DND-41 (cell line): ENCODE data around the gene LGALS3BP.

Experiments used
- ATAC-seq: fragments of 200-7000 bp; cut with Tn5 transposase; 3 replicates; pipeline ENCODE4 v1.9.1; 2021; ENCODE audit warnings: low read depth; ENCODE audit not compliant: insufficient read depth
- DNase-seq: peaks from one replicate; pipeline ENCODE4 v3.0.0-alpha.2; 2020
- H2AFZ ChIP-seq: 2 replicates; pipeline ENCODE4 v1.6.0; 2012; ENCODE audit warnings: low read depth, low read length
- H3K27ac ChIP-seq: 2 replicates; pipeline ENCODE4 v1.5.1; 2012; ENCODE audit warnings: low read length, inconsistent platforms
- H3K27me3 ChIP-seq: fragments of 200-600 bp; sonication (generic); 2 replicates; pipeline ENCODE4 v1.6.0; 2012; ENCODE audit warnings: low read length, mild to moderate bottlenecking, inconsistent platforms; ENCODE audit not compliant: insufficient read depth, poor library complexity
- H3K36me3 ChIP-seq: 2 replicates; pipeline ENCODE4 v1.5.1; 2012; ENCODE audit warnings: low read length, inconsistent platforms; ENCODE audit not compliant: insufficient read depth
- H3K4me1 ChIP-seq: 2 replicates; pipeline ENCODE4 v1.5.1; 2012; ENCODE audit warnings: mild to moderate bottlenecking, low read length; ENCODE audit not compliant: insufficient read depth
- H3K4me2 ChIP-seq: 2 replicates; pipeline ENCODE4 v1.6.0; 2012; ENCODE audit warnings: mild to moderate bottlenecking, moderate library complexity, low read length, inconsistent platforms; ENCODE audit not compliant: insufficient read depth
- H3K4me3 ChIP-seq, 2 experiments: fragments of 200-600 bp in 1 of 2; shearing (Covaris generic) in 1 of 2; 2 replicates each; pipeline ENCODE4 v1.5.1; 2012 to 2016; ENCODE audit warnings: inconsistent platforms in 2 of 2, low read length in 2 of 2, mild to moderate bottlenecking in 2 of 2, low read depth in 1 of 2, moderate library complexity in 1 of 2
- H3K79me2 ChIP-seq: 2 replicates; pipeline ENCODE4 v1.6.0; 2012; ENCODE audit warnings: low read length, inconsistent platforms; ENCODE audit not compliant: insufficient read depth
- H3K9ac ChIP-seq: 2 replicates; pipeline ENCODE4 v1.6.0; 2012; ENCODE audit warnings: low read depth, mild to moderate bottlenecking, inconsistent platforms, low read length, moderate library complexity
- H3K9me3 ChIP-seq: 2 replicates; pipeline ENCODE4 v1.5.1; 2012; ENCODE audit warnings: low read length, moderate library complexity, mild to moderate bottlenecking, inconsistent platforms; ENCODE audit not compliant: insufficient read depth, severe bottlenecking
- H4K20me1 ChIP-seq: 2 replicates; pipeline ENCODE4 v1.6.0; 2012; ENCODE audit warnings: low read length; ENCODE audit not compliant: insufficient read depth
- EZH2 ChIP-seq: IDR thresholded peaks from 3 replicates; pipeline ENCODE4 v1.6.1; 2012; ENCODE audit warnings: borderline replicate concordance, low read depth, mild to moderate bottlenecking, moderate library complexity, low read length, inconsistent platforms; ENCODE audit not compliant: severe bottlenecking
- TF ChIP-seq, protein P1 (sequence below): IDR thresholded peaks from 2 replicates; pipeline ENCODE4 v1.5.1; 2012; ENCODE audit warnings: borderline replicate concordance, low read length, moderate library complexity, mild to moderate bottlenecking; ENCODE audit not compliant: poor library complexity, severe bottlenecking; ENCODE audit errors: extremely low read depth

Gene LGALS3BP

DNA sequence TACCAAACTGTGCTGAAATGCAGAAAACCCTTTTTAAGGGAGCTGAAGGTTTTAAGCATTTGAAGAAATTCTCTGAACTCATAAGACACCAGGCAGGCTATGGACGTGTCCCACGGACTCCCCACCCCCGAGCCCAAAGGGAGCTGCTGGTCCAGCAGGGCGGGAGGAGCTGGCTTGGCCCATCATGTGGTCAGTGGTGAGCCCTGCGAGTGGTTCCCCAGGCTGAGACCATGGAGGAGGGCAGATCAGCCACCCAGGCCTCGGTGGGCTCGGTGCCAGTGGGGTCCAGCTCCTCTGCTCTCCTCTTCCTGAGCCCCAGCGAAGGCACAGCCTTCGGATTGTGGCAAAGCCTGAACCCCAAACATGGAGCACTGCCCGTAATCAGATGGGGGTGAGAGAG is 27.0 kb downstream of the LGALS3BP start:
- no peak for DNase-seq
- H3K27ac ChIP-seq, result no peak overlapping the region
- ATAC-seq, result no peak
- H3K27me3 ChIP-seq, result peaks cover 3% of the 10 kb centered on the region
- no peaks in the 10 kb centered on the region for H3K4me1 ChIP-seq
- H2AFZ ChIP-seq, result no peak overlapping the region
- TF ChIP-seq, protein P1, sequence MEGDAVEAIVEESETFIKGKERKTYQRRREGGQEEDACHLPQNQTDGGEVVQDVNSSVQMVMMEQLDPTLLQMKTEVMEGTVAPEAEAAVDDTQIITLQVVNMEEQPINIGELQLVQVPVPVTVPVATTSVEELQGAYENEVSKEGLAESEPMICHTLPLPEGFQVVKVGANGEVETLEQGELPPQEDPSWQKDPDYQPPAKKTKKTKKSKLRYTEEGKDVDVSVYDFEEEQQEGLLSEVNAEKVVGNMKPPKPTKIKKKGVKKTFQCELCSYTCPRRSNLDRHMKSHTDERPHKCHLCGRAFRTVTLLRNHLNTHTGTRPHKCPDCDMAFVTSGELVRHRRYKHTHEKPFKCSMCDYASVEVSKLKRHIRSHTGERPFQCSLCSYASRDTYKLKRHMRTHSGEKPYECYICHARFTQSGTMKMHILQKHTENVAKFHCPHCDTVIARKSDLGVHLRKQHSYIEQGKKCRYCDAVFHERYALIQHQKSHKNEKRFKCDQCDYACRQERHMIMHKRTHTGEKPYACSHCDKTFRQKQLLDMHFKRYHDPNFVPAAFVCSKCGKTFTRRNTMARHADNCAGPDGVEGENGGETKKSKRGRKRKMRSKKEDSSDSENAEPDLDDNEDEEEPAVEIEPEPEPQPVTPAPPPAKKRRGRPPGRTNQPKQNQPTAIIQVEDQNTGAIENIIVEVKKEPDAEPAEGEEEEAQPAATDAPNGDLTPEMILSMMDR, result no peak
- no peak for TF ChIP-seq EZH2
- no peak overlapping the region for H3K9ac ChIP-seq
- no peak overlapping the region for H3K4me2 ChIP-seq
- H3K79me2 ChIP-seq, result no peaks in the 10 kb centered on the region
- H3K4me3 ChIP-seq, result no peak overlapping the region
- no peaks in the 10 kb centered on the region for H3K36me3 ChIP-seq
- H3K9me3 ChIP-seq, result peaks cover 7% of the 10 kb centered on the region
- no peaks in the 10 kb centered on the region for H4K20me1 ChIP-seq

DNA sequence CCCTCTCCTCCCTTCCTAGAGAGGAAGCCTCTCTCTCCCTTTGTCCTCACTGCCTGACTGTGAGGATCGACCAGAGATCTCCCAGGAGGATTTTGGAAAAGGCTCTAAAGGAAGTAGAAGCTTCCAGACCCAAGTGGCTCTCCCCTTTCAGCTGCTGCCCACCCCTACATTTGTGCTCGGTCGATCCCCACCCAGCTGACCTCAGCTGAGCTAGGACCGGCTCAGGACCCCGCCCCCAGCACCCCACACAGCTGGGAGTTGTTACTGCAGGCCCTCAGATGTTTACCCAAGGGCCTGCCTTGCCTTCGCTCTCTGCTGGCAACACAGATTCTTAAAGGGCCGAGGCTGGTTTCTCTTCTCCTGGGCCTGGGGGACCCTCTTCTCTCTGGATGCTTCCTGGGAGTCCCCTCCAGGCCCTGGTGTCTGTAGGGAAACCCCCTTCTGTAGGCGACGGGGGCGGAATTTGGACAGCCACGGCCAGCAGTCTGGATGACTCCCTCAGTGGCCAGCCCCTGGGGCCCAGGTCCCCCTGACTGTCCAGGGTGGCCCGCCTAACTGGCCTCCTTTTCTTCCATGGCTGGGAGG is 27.7 kb downstream of the LGALS3BP start:
- Histone ChIP-seq H3K4me2 (no peak overlapping the region), H3K27me3 (peaks cover 3% of the 10 kb centered on the region), H3K9me3 (peaks cover 7% of the 10 kb centered on the region), H3K79me2 (no peaks in the 10 kb centered on the region), H3K9ac (no peak overlapping the region), H3K4me3 (no peak overlapping the region), H3K4me1 (no peaks in the 10 kb centered on the region), H3K36me3 (no peaks in the 10 kb centered on the region), H4K20me1 (no peaks in the 10 kb centered on the region), H3K27ac (no peak overlapping the region), H2AFZ (no peak overlapping the region)
- no peak for DNase-seq
- no peak for ATAC-seq
- TF ChIP-seq EZH2, result no peak
- TF ChIP-seq, protein P1, result no peak

DNA sequence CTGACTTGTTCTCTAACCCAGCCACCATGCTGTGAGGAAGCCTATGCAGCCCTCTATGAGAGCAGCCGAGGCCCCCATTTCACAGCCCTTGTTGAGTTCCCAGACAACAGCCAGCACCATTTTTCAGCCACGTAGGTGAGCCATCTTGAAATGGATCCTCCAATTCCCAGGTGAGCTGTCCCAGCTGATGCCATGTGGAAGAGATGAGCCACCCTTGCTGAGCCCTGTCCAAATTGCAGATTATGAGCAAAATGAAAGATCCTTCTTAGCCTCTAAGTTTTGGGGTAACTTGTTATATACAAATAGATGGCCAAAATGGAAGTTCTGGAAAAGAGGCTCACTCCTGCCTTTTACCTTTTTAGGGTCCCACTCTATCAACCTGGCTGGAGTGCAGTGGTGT is 28.9 kb downstream of the LGALS3BP start:
- no peaks in the 10 kb centered on the region for H3K79me2 ChIP-seq
- H3K9me3 ChIP-seq, result peaks cover 7% of the 10 kb centered on the region
- no peak overlapping the region for H3K9ac ChIP-seq
- H3K4me3 ChIP-seq, result no peak overlapping the region
- H2AFZ ChIP-seq, result no peak overlapping the region
- no peaks in the 10 kb centered on the region for H4K20me1 ChIP-seq
- H3K36me3 ChIP-seq, result no peaks in the 10 kb centered on the region
- H3K4me1 ChIP-seq, result no peaks in the 10 kb centered on the region
- no peak for TF ChIP-seq EZH2
- TF ChIP-seq, protein P1, result no peak
- no peak for DNase-seq
- no peak overlapping the region for H3K27ac ChIP-seq
- H3K27me3 ChIP-seq, result no peaks in the 10 kb centered on the region
- no peak overlapping the region for H3K4me2 ChIP-seq
- ATAC-seq, result no peak
